GM23338 (cell line): Measurements from ENCODE around the gene N4BP2L1. TPM values are rescaled to one million over a fixed set of nuclear protein-coding genes. Genes with fewer than 3 reads are reported as not detected.

ENCODE experiments used
- ATAC-seq: fragments of 200-7000 bp; cut with Tn5 transposase; 3 replicates; pipeline ENCODE4 v1.9.1; 2020
- DNase-seq: peaks from one replicate; pipeline ENCODE4 v3.0.0-alpha.2; 2015; ENCODE audit warnings: low spot score
- H2AFZ ChIP-seq: fragments of 200-600 bp; sonication (generic); 2 replicates; pipeline ENCODE4 v1.8.0; 2016; ENCODE audit warnings: antibody characterized with exemption, mild to moderate bottlenecking, moderate library complexity
- H3F3A ChIP-seq: fragments of 200-600 bp; sonication (generic); replicated peaks from 2 replicates; pipeline ENCODE4 v1.8.0; 2017; ENCODE audit warnings: antibody characterized with exemption, mixed run types, low read depth
- H3K27ac ChIP-seq: fragments of 200-600 bp; sonication (generic); 2 replicates; pipeline ENCODE4 v1.6.1; 2016; ENCODE audit warnings: low read depth
- H3K27me3 ChIP-seq: fragments of 200-600 bp; sonication (generic); 2 replicates; pipeline ENCODE4 v1.8.0; 2016; ENCODE audit warnings: mild to moderate bottlenecking, mixed run types, moderate library complexity; ENCODE audit not compliant: insufficient read depth
- H3K36me3 ChIP-seq: fragments of 200-600 bp; sonication (generic); 2 replicates; pipeline ENCODE4 v1.8.0; 2016; ENCODE audit warnings: mild to moderate bottlenecking; ENCODE audit not compliant: insufficient read depth
- H3K4me1 ChIP-seq: fragments of 200-600 bp; sonication (generic); 2 replicates; pipeline ENCODE4 v1.8.0; 2016; ENCODE audit warnings: mild to moderate bottlenecking, moderate library complexity; ENCODE audit not compliant: insufficient read depth
- H3K4me2 ChIP-seq: fragments of 200-600 bp; sonication (generic); 2 replicates; pipeline ENCODE4 v1.7.1; 2017; ENCODE audit warnings: mixed run types
- H3K4me3 ChIP-seq: fragments of 200-600 bp; sonication (generic); 2 replicates; pipeline ENCODE4 v1.6.1; 2016; ENCODE audit warnings: mixed run types
- H3K79me2 ChIP-seq: fragments of 200-600 bp; sonication (generic); replicated peaks from 2 replicates; pipeline ENCODE4 v1.8.0; 2017; ENCODE audit warnings: mild to moderate bottlenecking; ENCODE audit not compliant: insufficient read depth
- H3K9me2 ChIP-seq: fragments of 200-600 bp; sonication (generic); 2 replicates; pipeline ENCODE4 v1.8.0; 2017; ENCODE audit not compliant: insufficient read depth
- H4K20me1 ChIP-seq: fragments of 200-600 bp; sonication (generic); replicated peaks from 2 replicates; pipeline ENCODE4 v1.8.0; 2017; ENCODE audit warnings: mild to moderate bottlenecking; ENCODE audit not compliant: insufficient read depth
- H3K27ac Mint-ChIP-seq: 2 replicates; pipeline ENCODE4 v1.8.0; 2020; ENCODE audit warnings: inconsistent platforms, mild to moderate bottlenecking, moderate library complexity, mixed read lengths
- H3K27me3 Mint-ChIP-seq: 3 replicates; pipeline ENCODE4 v1.8.0; 2022; ENCODE audit warnings: low read depth, mild to moderate bottlenecking, moderate library complexity, mixed read lengths, inconsistent platforms; ENCODE audit not compliant: insufficient read depth, poor library complexity
- H3K36me3 Mint-ChIP-seq: 3 replicates; pipeline ENCODE4 v1.8.0; 2021; ENCODE audit warnings: low read depth, mild to moderate bottlenecking, inconsistent platforms, moderate library complexity, mixed read lengths
- H3K4me1 Mint-ChIP-seq: 3 replicates; pipeline ENCODE4 v1.8.0; 2020; ENCODE audit warnings: mild to moderate bottlenecking, inconsistent platforms, mixed read lengths
- H3K4me3 Mint-ChIP-seq: 3 replicates; pipeline ENCODE4 v1.8.0; 2021; ENCODE audit warnings: moderate library complexity, mild to moderate bottlenecking, inconsistent platforms, mixed read lengths
- H3K9me3 Mint-ChIP-seq: 3 replicates; pipeline ENCODE4 v1.8.0; 2020; ENCODE audit warnings: moderate library complexity, mild to moderate bottlenecking, inconsistent platforms, mixed read lengths
- CREB1 ChIP-seq: fragments of 250-450 bp; sonication (Bioruptor Pico); IDR thresholded peaks from 2 replicates; pipeline ENCODE4 v1.5.0; 2020; ENCODE audit warnings: low read depth, mild to moderate bottlenecking, moderate library complexity
- EZH2 ChIP-seq: fragments of 200-600 bp; sonication (generic); IDR thresholded peaks from one replicate; pipeline ENCODE4 v1.8.0; 2017; ENCODE audit warnings: antibody characterized with exemption, mild to moderate bottlenecking, low read depth; ENCODE audit not compliant: unreplicated experiment
- EZH2phosphoT487 ChIP-seq: fragments of 200-600 bp; sonication (generic); IDR thresholded peaks from one replicate; pipeline ENCODE4 v1.8.1; 2018; ENCODE audit warnings: antibody characterized with exemption; ENCODE audit not compliant: unreplicated experiment
- POLR2AphosphoS5 ChIP-seq: IDR thresholded peaks from 2 replicates; pipeline ENCODE4 v1.6.1; 2016; ENCODE audit warnings: antibody characterized with exemption, low read depth
- STAT1 ChIP-seq: IDR thresholded peaks from one replicate; pipeline ENCODE4 v1.6.1; 2016; ENCODE audit warnings: antibody characterized with exemption; ENCODE audit not compliant: unreplicated experiment
- ZNF331 ChIP-seq: fragments of 250-450 bp; sonication (Bioruptor Pico); IDR thresholded peaks from 2 replicates; pipeline ENCODE4 v1.5.0; 2020; ENCODE audit warnings: low read depth, mild to moderate bottlenecking, moderate library complexity
- polyA plus RNA-seq: library from polyadenylated mRNA; unstranded; fragments of >200 nt; fragmentation: Nextera tagmentation; extraction: Ambion mirVana; gene quantifications from 2 replicates; pipeline ENCODE4 v1.2.1, GENCODE V29; 2016
- total RNA-seq: library from RNA; depleted of rRNA; stranded (reverse); fragments of >200 nt; shearing (Covaris generic); gene quantifications from 2 replicates; pipeline ENCODE4 v1.2.3, GENCODE V29; 2014
- TF ChIP-seq, protein P1 (sequence below): IDR thresholded peaks from one replicate; pipeline ENCODE4 v1.6.1; 2018; ENCODE audit warnings: antibody characterized with exemption; ENCODE audit not compliant: unreplicated experiment
- TF ChIP-seq, protein P2 (sequence below), 2 experiments: fragments of 200-600 bp in 1 of 2; sonication (generic) in 1 of 2; conservative IDR thresholded peaks; 2 replicates each; pipeline versions ENCODE4 v1.5.1 to v1.6.1; 2016 to 2017; ENCODE audit warnings: antibody characterized with exemption in 2 of 2, low read depth in 2 of 2, mild to moderate bottlenecking in 2 of 2, moderate library complexity in 1 of 2
- TF ChIP-seq, protein P3 (sequence below): fragments of 250-450 bp; sonication (Bioruptor Pico); IDR thresholded peaks from 2 replicates; pipeline ENCODE4 v1.5.0; 2020; ENCODE audit warnings: mild to moderate bottlenecking, moderate library complexity

Gene N4BP2L1
- total and polyA plus RNA-seq, 2 experiments from 2014 or later = 3.3 to 4.1 TPM

DNA sequence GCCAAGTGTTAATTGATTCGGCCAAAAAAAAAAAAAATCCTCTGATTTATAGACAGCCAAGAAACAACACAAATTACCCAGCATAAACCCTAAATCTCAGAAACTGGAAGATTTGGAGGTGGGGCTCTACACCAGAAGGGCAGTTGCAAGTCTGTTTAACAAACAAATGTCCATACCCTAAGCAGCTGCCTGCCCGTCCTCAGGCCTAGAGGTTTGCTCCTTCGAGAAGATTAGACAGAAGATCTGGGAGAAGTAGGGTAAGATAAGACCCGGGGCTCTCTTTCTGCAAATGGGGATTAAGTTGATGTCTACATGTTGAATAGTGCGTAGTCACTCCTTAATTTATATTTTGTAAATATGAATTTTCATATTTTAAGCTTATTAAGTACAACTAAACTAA lies 3.4 kb upstream of the N4BP2L1 start (continued):
- TF ChIP-seq, protein P1, sequence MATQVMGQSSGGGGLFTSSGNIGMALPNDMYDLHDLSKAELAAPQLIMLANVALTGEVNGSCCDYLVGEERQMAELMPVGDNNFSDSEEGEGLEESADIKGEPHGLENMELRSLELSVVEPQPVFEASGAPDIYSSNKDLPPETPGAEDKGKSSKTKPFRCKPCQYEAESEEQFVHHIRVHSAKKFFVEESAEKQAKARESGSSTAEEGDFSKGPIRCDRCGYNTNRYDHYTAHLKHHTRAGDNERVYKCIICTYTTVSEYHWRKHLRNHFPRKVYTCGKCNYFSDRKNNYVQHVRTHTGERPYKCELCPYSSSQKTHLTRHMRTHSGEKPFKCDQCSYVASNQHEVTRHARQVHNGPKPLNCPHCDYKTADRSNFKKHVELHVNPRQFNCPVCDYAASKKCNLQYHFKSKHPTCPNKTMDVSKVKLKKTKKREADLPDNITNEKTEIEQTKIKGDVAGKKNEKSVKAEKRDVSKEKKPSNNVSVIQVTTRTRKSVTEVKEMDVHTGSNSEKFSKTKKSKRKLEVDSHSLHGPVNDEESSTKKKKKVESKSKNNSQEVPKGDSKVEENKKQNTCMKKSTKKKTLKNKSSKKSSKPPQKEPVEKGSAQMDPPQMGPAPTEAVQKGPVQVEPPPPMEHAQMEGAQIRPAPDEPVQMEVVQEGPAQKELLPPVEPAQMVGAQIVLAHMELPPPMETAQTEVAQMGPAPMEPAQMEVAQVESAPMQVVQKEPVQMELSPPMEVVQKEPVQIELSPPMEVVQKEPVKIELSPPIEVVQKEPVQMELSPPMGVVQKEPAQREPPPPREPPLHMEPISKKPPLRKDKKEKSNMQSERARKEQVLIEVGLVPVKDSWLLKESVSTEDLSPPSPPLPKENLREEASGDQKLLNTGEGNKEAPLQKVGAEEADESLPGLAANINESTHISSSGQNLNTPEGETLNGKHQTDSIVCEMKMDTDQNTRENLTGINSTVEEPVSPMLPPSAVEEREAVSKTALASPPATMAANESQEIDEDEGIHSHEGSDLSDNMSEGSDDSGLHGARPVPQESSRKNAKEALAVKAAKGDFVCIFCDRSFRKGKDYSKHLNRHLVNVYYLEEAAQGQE = no peak
- TF ChIP-seq STAT1 (no peak), ZNF331 (CRISPR knock-in tag) (no peak), CREB1 (no peak), EZH2phosphoT487 (no peak)
- TF ChIP-seq, protein P2, sequence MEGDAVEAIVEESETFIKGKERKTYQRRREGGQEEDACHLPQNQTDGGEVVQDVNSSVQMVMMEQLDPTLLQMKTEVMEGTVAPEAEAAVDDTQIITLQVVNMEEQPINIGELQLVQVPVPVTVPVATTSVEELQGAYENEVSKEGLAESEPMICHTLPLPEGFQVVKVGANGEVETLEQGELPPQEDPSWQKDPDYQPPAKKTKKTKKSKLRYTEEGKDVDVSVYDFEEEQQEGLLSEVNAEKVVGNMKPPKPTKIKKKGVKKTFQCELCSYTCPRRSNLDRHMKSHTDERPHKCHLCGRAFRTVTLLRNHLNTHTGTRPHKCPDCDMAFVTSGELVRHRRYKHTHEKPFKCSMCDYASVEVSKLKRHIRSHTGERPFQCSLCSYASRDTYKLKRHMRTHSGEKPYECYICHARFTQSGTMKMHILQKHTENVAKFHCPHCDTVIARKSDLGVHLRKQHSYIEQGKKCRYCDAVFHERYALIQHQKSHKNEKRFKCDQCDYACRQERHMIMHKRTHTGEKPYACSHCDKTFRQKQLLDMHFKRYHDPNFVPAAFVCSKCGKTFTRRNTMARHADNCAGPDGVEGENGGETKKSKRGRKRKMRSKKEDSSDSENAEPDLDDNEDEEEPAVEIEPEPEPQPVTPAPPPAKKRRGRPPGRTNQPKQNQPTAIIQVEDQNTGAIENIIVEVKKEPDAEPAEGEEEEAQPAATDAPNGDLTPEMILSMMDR (conservative IDR thresholded peaks at IDR 0.05; ENCODE audit: low read depth in 2 of 2) = no peak

DNA sequence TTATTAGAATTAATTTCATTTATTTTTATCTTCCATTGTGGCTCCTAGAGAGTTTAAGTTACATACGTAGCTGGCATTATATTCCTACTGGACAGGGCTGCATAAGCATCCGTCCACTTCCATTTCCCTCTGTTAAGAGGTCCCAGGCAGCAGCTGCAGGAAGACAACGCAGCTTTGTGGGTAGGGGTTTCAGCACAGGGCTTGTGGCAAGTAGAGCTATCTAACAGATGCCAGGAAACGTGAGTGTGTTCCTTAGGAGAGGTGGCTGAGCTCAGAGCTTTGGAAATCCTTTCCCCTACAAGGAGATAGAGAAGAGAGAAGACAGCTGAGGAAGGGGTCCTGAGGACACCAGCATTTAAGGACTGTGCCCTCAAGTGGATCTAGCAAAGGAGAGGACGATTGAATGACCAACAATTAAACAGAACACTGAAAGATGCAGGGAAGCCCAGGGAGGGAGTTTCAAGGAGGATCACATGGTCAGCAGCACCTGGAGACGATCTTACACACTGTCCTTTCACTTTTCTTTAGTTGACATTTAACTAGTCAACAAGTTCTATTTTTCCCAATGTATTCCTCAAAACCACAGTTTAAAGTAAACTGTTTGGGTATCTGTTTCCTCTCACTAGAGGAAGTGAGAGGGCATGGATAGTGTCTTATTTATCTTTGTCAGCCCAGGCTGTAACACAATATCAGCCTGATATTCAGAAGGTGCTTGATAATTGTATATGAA lies 2.3 kb upstream of the N4BP2L1 start:
- H3K4me1 ChIP-seq = peaks cover 18% of the 10 kb centered on the region
- no peak for ATAC-seq
- no peaks in the 10 kb centered on the region for H3K9me2 ChIP-seq
- no peak overlapping the region for H3K27ac ChIP-seq
- peaks cover 6% of the 10 kb centered on the region for H3K27me3 Mint-ChIP-seq
- H2AFZ ChIP-seq = no peak overlapping the region
- peaks cover 16% of the 10 kb centered on the region for H3K27me3 ChIP-seq
- no peak overlapping the region for H3K4me2 ChIP-seq
- H4K20me1 ChIP-seq = 0 out of 2 replicates have a peak, but pooled peaks cover 3% of the 10 kb centered on the region
- no peak overlapping the region for H3K4me3 Mint-ChIP-seq
- H3K27ac Mint-ChIP-seq = no peak overlapping the region
- H3F3A ChIP-seq = peaks cover 14% of the 10 kb centered on the region; the same call in 1 of the 2 replicates
- H3K9me3 Mint-ChIP-seq = no peaks in the 10 kb centered on the region
- no peak for DNase-seq
- H3K36me3 ChIP-seq = no peaks in the 10 kb centered on the region
- no peaks in the 10 kb centered on the region; the same call in 2 of the 3 replicates for H3K36me3 Mint-ChIP-seq
- no peak overlapping the region for H3K4me3 ChIP-seq
- peaks cover 19% of the 10 kb centered on the region for H3K4me1 Mint-ChIP-seq
- H3K79me2 ChIP-seq = 0 out of 2 replicates have a peak, but pooled peaks cover 5% of the 10 kb centered on the region
- TF ChIP-seq ZNF331 (CRISPR knock-in tag) (no peak), EZH2phosphoT487 (no peak), EZH2 (no peak), CREB1 (no peak), POLR2AphosphoS5 (no peak)
- TF ChIP-seq, protein P2 (conservative IDR thresholded peaks at IDR 0.05; ENCODE audit: low read depth in 2 of 2) = no peak
- TF ChIP-seq, protein P3, sequence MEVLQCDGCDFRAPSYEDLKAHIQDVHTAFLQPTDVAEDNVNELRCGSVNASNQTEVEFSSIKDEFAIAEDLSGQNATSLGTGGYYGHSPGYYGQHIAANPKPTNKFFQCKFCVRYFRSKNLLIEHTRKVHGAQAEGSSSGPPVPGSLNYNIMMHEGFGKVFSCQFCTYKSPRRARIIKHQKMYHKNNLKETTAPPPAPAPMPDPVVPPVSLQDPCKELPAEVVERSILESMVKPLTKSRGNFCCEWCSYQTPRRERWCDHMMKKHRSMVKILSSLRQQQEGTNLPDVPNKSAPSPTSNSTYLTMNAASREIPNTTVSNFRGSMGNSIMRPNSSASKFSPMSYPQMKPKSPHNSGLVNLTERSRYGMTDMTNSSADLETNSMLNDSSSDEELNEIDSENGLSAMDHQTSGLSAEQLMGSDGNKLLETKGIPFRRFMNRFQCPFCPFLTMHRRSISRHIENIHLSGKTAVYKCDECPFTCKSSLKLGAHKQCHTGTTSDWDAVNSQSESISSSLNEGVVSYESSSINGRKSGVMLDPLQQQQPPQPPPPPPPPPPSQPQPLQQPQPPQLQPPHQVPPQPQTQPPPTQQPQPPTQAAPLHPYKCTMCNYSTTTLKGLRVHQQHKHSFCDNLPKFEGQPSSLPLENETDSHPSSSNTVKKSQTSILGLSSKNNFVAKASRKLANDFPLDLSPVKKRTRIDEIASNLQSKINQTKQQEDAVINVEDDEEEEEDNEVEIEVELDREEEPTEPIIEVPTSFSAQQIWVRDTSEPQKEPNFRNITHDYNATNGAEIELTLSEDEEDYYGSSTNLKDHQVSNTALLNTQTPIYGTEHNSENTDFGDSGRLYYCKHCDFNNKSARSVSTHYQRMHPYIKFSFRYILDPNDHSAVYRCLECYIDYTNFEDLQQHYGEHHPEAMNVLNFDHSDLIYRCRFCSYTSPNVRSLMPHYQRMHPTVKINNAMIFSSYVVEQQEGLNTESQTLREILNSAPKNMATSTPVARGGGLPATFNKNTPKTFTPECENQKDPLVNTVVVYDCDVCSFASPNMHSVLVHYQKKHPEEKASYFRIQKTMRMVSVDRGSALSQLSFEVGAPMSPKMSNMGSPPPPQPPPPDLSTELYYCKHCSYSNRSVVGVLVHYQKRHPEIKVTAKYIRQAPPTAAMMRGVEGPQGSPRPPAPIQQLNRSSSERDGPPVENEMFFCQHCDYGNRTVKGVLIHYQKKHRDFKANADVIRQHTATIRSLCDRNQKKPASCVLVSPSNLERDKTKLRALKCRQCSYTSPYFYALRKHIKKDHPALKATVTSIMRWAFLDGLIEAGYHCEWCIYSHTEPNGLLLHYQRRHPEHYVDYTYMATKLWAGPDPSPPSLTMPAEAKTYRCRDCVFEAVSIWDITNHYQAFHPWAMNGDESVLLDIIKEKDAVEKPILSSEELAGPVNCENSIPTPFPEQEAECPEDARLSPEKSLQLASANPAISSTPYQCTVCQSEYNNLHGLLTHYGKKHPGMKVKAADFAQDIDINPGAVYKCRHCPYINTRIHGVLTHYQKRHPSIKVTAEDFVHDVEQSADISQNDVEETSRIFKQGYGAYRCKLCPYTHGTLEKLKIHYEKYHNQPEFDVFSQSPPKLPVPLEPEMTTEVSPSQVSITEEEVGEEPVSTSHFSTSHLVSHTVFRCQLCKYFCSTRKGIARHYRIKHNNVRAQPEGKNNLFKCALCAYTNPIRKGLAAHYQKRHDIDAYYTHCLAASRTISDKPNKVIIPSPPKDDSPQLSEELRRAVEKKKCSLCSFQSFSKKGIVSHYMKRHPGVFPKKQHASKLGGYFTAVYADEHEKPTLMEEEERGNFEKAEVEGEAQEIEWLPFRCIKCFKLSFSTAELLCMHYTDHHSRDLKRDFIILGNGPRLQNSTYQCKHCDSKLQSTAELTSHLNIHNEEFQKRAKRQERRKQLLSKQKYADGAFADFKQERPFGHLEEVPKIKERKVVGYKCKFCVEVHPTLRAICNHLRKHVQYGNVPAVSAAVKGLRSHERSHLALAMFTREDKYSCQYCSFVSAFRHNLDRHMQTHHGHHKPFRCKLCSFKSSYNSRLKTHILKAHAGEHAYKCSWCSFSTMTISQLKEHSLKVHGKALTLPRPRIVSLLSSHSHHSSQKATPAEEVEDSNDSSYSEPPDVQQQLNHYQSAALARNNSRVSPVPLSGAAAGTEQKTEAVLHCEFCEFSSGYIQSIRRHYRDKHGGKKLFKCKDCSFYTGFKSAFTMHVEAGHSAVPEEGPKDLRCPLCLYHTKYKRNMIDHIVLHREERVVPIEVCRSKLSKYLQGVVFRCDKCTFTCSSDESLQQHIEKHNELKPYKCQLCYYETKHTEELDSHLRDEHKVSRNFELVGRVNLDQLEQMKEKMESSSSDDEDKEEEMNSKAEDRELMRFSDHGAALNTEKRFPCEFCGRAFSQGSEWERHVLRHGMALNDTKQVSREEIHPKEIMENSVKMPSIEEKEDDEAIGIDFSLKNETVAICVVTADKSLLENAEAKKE (CRISPR knock-in tag) = no peak
